Vagina (tissue), 2 donors: ENCODE results near the gene TOR1AIP1.

Experiments
- CTCF ChIP-seq, 3 experiments: fragments of 450-650 bp in 2 of 3; fragments of 200-600 bp in 1 of 3; sonication (generic) in 1 of 3; IDR thresholded peaks; one replicate each; pipeline ENCODE4 v1.5.1; 2017 to 2019; ENCODE audit warnings: antibody characterized with exemption in 3 of 3, mild to moderate bottlenecking in 2 of 3, moderate library complexity in 2 of 3
- POLR2A ChIP-seq, 2 donors: fragments of 450-650 bp; IDR thresholded peaks; one replicate each; pipeline ENCODE4 v1.6.1; 2017; ENCODE audit warnings: antibody characterized with exemption in 2 of 2, mild to moderate bottlenecking in 2 of 2, moderate library complexity in 2 of 2
- POLR2AphosphoS5 ChIP-seq, 2 donors: sonication (generic); formaldehyde crosslinking; IDR thresholded peaks; one replicate each; pipeline ENCODE4 v1.9.0; 2017; ENCODE audit warnings: antibody characterized with exemption in 2 of 2, mild to moderate bottlenecking in 2 of 2, low read depth in 1 of 2; ENCODE audit not compliant: insufficient read depth in 1 of 2

GRCh38 chr1:179911812-179912211 lies 29.7 kb downstream of the TOR1AIP1 start:
- TF ChIP-seq CTCF (IDR thresholded peaks at IDR 0.05) (no peak), POLR2AphosphoS5 (IDR thresholded peaks at IDR 0.05; ENCODE audit: insufficient read depth in 1 of 2, low read depth in 1 of 2) (no peak), POLR2A (IDR thresholded peaks at IDR 0.05) (no peak)
